Left ventricle myocardium inferior (tissue), 1 donor: ENCODE measurements around the gene TRPV6. TPM values are rescaled to one million over a fixed set of nuclear protein-coding genes. Genes with fewer than 3 reads are reported as not detected.

Source experiments
- DNase-seq: peaks from one replicate; pipeline ENCODE4 v3.0.0-alpha.2; 2020
- H3K27ac ChIP-seq: fragments of 200-600 bp; replicated peaks from 2 replicates; pipeline ENCODE4 v1.8.0; 2021
- H3K27me3 ChIP-seq: fragments of 200-600 bp; 2 replicates; pipeline ENCODE4 v1.8.0; 2021; ENCODE audit warnings: low read depth
- H3K36me3 ChIP-seq: fragments of 200-600 bp; 2 replicates; pipeline ENCODE4 v1.8.0; 2021
- H3K4me1 ChIP-seq: fragments of 200-600 bp; 2 replicates; pipeline ENCODE4 v1.8.0; 2021
- H3K4me3 ChIP-seq: fragments of 200-600 bp; 2 replicates; pipeline ENCODE4 v1.8.0; 2021; ENCODE audit warnings: mild to moderate bottlenecking, moderate library complexity
- H3K9me3 ChIP-seq: fragments of 200-600 bp; replicated peaks from 2 replicates; pipeline ENCODE4 v1.8.0; 2021
- CTCF ChIP-seq: fragments of 200-600 bp; IDR thresholded peaks from 2 replicates; pipeline ENCODE4 v1.8.0; 2021; ENCODE audit warnings: antibody characterized with exemption, mild to moderate bottlenecking, borderline replicate concordance
- intact Hi-C: fragments of 100-400 bp; cut with micrococcal nuclease; formaldehyde crosslinking; loops from one replicate; pipeline ENCODE4 v1.11.0; 2022
- total RNA-seq: library from RNA; stranded (reverse); fragmentation: NEBNext Ultra II Directional; extraction: Animal tissue kit (Norgen Biotek cat#: 25700); gene quantifications from one replicate; pipeline ENCODE4 v1.2.1, GENCODE V29; 2021
- donor health status: DM: no; HTN: yes; CAD: no; lungs with severe emphysema.

The TRPV6 gene
- total RNA-seq, 1 donor from 2014 or later, result not detected

- TF ChIP-seq CTCF, result no peak
- intact Hi-C loops, result no loop called here
- DNase-seq, result no peak
- no peaks in the 10 kb centered on the region for H3K36me3 ChIP-seq
- H3K27me3 ChIP-seq, result peaks cover 78% of the 10 kb centered on the region
- H3K9me3 ChIP-seq, result no peaks in the 10 kb centered on the region
- no peak overlapping the region for H3K4me3 ChIP-seq
- no peaks in the 10 kb centered on the region for H3K4me1 ChIP-seq
- H3K27ac ChIP-seq, result no peak overlapping the region
Observed at GRCh38 chr7:142878315-142878714, 7.2 kb downstream of the TRPV6 start.

- H3K4me3 ChIP-seq, result no peak overlapping the region
- H3K27ac ChIP-seq, result no peak overlapping the region
- no peak for DNase-seq
- no peaks in the 10 kb centered on the region for H3K36me3 ChIP-seq
- no peak for TF ChIP-seq CTCF
- peaks cover 68% of the 10 kb centered on the region for H3K27me3 ChIP-seq
- H3K9me3 ChIP-seq, result no peaks in the 10 kb centered on the region
- H3K4me1 ChIP-seq, result no peaks in the 10 kb centered on the region
- intact Hi-C loops, result no loop called here
Observed at GRCh38 chr7:142876991-142877910, 8.3 kb downstream of the TRPV6 start.

GRCh38 chr7:142876236-142876960, 9.1 kb downstream of the TRPV6 start:
- H3K4me3 ChIP-seq, result no peak overlapping the region
- intact Hi-C loops, result no loop called here
- H3K27me3 ChIP-seq, result peaks cover 60% of the 10 kb centered on the region
- no peak for TF ChIP-seq CTCF
- no peak overlapping the region for H3K27ac ChIP-seq
- DNase-seq, result no peak
- H3K9me3 ChIP-seq, result no peaks in the 10 kb centered on the region
- H3K4me1 ChIP-seq, result no peaks in the 10 kb centered on the region
- H3K36me3 ChIP-seq, result no peaks in the 10 kb centered on the region

- no peak overlapping the region for H3K4me3 ChIP-seq
- no peak for DNase-seq
- H3K4me1 ChIP-seq, result no peaks in the 10 kb centered on the region
- intact Hi-C loops, result no loop called here
- H3K27me3 ChIP-seq, result peaks cover 50% of the 10 kb centered on the region
- TF ChIP-seq CTCF, result no peak
- no peaks in the 10 kb centered on the region for H3K9me3 ChIP-seq
- no peak overlapping the region for H3K27ac ChIP-seq
- H3K36me3 ChIP-seq, result no peaks in the 10 kb centered on the region
Observed at GRCh38 chr7:142875456-142875855, 10.1 kb downstream of the TRPV6 start.

- no peak for DNase-seq
- no peak overlapping the region for H3K27ac ChIP-seq
- H3K9me3 ChIP-seq, result no peaks in the 10 kb centered on the region
- H3K36me3 ChIP-seq, result no peaks in the 10 kb centered on the region
- H3K4me1 ChIP-seq, result no peaks in the 10 kb centered on the region
- intact Hi-C loops, result no loop called here
- no peak overlapping the region for H3K4me3 ChIP-seq
- no peak for TF ChIP-seq CTCF
- peaks cover 44% of the 10 kb centered on the region for H3K27me3 ChIP-seq
Observed at GRCh38 chr7:142874837-142875236, 10.7 kb downstream of the TRPV6 start.
